ENCODE data around the gene HDDC3.

Gene HDDC3

DNA sequence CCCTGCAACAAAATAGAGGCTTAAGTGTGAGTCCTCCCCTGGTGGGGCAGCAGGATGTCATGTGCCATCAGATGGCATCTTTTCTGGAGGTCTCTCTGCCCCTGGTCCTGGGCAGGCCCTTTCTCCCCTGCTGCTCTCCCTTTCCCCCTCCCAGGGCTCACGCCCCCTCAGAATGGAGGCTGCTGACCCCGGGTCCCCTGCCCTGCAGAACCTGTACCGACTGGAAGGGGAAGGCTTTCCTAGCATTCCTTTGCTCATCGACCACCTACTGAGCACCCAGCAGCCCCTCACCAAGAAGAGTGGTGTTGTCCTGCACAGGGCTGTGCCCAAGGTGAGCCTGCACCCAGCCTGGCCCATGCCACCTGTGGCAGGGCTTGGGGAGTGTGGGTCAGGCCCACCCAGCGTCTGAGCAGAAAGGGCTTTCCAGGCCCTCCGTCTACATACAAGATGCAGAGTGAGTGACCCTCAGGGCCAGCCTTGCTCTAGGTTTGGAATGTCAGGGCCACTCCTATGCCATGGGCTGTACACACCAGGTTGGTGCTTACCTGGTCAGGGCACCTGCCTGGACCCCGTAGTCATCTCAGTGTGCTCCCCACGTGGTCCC lies 40.9 kb downstream of the HDDC3 start:
- DNase-seq (ENCODE audit: low spot score), result no peak

DNA sequence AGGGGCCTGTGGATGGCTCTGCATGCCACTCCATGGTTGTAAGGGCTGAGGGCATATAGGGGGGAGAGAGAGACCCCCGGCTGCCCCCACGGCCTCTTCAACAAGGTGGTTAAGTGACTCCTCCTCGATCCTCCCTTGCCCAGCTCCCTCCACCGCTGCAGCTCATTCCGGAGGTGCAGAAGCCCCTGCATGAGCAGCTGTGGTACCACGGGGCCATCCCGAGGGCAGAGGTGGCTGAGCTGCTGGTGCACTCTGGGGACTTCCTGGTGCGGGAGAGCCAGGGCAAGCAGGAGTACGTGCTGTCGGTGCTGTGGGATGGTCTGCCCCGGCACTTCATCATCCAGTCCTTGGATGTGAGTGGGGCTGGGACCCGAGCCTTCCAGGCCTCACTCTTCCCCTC lies 41.5 kb downstream of the HDDC3 start:
- DNase-seq (ENCODE audit: low spot score), result no peak

DNA sequence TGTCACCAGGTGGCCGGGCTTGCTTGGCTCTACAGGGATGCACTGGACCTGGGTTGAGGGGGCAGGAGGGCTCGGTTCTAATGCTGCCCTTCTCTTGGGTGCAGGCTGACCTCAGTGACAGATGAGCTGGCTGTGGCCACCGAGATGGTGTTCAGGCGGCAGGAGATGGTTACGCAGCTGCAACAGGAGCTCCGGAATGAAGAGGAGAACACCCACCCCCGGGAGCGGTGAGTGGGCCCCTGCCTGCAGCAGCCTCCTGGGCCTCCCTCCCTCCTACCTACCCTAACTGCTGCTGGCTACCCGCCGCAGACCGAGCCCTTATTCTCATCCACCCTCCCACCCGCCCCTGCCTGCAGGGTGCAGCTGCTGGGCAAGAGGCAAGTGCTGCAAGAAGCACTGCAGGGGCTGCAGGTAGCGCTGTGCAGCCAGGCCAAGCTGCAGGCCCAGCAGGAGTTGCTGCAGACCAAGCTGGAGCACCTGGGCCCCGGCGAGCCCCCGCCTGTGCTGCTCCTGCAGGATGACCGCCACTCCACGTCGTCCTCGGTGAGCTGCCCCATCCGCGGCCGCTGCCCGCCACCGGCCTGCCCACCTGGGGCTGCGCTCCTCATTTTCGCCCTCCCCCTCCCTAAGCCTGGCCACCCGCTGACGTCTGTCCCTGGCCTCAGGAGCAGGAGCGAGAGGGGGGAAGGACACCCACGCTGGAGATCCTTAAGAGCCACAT lies 42.5 kb downstream of the HDDC3 start:
- no peak for DNase-seq (ENCODE audit: low spot score)

DNA sequence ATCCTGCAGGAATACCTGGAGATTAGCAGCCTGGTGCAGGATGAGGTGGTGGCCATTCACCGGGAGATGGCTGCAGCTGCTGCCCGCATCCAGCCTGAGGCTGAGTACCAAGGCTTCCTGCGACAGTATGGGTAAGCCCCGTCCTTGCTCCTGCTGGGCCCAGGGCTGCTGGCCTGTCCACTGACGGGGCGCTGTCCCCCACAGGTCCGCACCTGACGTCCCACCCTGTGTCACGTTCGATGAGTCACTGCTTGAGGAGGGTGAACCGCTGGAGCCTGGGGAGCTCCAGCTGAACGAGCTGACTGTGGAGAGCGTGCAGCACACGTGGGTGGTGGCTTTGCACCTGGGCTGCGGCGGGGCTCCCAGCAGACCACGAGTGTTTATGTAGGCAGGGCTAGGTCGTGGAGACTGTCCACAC lies 43.0 kb downstream of the HDDC3 start:
- DNase-seq (ENCODE audit: low spot score), result no peak

DNA sequence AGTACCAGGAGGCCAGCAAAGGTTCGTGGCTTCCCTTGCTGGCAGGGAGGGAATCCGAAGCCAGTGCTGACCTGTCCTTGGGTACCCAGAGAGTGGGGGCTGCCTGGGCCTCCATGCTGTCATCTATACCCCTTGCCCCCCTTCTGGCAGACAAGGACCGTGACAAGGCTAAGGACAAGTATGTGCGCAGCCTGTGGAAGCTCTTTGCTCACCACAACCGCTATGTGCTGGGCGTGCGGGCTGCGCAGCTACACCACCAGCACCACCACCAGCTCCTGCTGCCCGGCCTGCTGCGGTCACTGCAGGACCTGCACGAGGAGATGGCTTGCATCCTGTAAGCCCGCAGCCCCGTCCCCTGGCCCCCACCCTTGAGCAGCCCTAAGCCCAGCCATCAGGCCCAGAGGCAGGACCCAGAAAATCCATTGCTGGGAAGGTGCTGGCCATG lies 45.3 kb downstream of the HDDC3 start:
- DNase-seq (ENCODE audit: low spot score), result no peak

DNA sequence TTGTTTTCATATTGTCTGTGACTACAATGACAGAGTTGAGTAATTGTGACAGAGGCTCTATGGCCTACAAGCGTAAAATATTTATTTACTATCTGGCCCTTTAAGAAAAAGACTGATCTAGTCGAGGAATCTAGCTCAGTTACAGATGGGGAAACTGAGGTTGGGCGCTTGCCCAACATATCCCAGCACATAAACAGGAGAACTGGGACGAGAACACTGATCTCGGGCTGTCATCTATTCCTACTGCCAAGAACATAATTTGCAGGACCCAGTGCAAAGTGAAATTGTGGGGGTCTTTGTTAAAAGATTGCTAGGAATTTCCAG lies 46.1 kb downstream of the HDDC3 start:
- no peak for DNase-seq (ENCODE audit: low spot score)

DNA sequence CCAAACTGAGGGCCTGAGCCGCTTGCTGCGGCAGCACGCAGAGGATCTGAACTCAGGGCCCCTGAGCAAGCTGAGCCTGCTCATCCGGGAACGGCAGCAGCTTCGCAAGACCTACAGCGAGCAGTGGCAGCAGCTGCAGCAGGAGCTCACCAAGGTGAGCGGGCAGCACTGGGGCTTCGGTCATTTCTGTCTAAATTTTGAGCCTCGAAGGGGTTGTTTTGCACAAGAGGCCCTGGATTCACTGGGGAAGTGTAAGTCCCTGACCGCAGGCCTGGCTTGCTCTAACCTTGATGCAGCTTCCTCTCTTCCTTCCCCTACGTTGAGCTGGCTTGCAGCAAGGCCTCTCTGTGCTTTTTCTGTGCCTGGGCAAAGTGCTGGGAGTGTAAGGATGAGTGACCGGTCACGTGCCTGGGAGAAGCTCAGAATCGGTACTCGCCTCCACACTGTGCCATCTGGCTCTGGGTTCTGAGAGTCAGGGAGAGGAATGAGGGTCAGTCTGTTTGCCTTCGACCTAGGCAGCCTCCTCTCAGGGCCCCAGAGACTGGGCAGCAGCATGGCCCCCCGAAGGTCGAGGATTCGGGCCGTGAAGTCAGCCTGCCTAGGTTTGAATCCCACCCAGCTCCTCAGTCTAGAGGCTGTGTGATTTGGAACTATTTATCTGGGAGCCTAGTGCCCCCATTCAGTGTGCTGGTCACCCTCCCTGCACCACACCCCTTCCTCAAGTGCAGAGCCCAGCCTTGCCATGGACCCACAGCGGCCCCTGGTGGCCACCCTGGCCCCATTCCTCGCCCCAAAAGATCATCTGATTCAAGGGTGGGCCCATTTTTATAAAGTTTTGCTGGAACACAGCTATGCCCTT lies 46.7 kb downstream of the HDDC3 start:
- peak; percentile 72 for DNase-seq (ENCODE audit: low spot score)

DNA sequence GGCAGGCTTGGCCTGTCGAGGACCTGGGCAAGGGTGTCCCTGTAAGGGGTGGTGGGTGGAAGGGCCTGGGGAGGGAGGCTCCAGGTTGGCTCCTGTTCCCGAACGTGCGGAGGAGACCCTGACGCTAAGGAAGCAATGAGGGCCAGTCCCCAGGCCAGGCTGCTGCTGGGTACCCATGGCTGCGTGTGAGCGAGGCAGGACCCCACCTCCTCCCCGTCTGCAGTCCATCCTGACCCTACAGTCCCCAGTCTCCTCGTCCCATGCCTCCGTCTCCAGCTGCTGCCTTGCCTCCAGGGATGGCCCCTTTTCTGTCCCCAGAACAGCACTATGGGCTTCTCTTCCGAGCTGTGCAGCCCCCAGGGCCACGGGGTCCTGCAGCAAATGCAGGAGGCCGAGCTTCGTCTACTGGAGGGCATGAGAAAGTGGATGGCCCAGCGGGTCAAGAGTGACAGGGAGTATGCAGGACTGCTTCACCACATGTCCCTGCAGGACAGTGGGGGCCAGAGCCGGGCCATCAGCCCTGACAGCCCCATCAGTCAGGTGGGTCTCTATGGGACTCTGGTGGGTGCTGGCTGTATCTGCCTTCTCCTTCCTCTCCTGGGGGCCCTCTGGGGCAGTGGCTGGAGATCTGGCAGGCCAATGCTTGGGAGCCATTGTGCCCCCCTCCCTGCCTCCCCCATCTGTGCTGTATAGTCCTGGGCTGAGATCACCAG lies 47.5 kb downstream of the HDDC3 start:
- DNase-seq (ENCODE audit: low spot score), result no peak

DNA sequence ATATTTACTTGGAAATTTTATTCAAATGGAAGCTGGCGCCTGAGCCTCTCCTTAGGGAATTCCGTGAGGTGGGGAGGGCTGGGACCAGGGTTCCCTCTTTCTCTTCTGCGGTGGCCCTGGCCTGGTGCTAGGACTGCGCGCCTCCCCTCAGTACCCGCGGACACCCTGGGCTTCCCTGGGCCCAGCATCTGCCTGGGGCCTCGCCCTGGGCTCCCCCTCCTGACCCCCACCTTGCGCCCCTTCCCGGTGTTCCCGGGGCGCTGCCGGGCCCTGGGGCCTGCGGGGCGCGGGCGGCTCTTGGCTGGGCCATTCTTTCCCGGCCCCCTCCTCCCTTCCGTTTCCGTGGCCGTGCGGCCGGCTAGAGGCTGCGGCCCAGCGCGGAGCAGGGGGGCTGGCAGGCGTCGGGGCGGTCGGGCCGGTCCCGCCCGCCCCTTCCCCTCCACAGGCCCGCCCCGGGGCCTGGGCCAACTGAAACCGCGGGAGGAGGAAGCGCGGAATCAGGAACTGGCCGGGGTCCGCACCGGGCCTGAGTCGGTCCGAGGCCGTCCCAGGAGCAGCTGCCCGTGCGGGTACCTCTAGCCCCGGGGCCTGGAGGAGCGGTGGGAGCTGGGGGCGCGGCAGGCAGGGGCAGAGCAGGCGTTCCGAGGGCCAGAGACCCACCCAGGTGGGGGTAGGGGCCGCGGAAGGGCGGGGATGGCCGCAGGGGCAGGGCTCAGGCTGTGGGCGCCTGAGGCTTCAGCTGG lies 48.2 kb downstream of the HDDC3 start, which contains the start of gene FES:
Gene FES (plus strand): TSS at position 529 of the 743 bp plus-strand sequence. CDS start 542 bp downstream, outside the sequence.
- no peak for DNase-seq (ENCODE audit: low spot score)

DNA sequence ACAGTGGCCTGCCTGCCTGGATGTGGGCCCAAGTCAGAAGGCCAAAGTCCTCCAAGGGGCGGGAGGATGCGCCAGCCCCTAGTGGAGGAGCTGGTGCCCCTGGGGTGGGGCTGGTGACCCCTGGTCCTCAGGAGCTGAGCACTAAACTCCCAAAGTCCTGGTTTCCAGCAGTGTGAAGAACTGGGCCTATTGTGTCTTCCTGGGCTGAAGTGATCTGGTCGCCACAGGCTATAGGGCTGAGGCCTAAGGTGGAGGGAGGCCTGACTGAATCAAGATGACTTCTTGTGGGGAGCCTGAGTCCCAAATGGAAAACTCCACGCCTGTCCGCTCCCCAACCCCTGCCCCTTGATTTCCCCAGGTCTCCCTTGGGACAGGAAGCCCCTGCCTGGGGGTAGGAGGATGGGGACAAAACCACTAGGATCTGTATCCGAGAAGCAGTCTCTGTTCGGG lies 48.8 kb downstream of the HDDC3 start:
- DNase-seq (ENCODE audit: low spot score), result no peak

DNA sequence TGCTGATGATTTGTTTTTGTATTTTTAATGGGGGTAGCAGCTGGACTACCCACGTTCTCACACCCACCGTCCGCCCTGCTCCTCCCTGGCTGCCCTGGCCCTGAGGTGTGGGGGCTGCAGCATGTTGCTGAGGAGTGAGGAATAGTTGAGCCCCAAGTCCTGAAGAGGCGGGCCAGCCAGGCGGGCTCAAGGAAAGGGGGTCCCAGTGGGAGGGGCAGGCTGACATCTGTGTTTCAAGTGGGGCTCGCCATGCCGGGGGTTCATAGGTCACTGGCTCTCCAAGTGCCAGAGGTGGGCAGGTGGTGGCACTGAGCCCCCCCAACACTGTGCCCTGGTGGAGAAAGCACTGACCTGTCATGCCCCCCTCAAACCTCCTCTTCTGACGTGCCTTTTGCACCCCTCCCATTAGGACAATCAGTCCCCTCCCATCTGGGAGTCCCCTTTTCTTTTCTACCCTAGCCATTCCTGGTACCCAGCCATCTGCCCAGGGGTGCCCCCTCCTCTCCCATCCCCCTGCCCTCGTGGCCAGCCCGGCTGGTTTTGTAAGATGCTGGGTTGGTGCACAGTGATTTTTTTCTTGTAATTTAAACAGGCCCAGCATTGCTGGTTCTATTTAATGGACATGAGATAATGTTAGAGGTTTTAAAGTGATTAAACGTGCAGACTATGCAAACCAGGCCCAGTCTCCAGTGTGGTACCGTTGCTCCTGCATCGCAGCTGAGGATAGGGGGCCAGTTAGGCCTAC lies 49.4 kb downstream of the HDDC3 start:
- DNase-seq (ENCODE audit: low spot score), result no peak

DNA sequence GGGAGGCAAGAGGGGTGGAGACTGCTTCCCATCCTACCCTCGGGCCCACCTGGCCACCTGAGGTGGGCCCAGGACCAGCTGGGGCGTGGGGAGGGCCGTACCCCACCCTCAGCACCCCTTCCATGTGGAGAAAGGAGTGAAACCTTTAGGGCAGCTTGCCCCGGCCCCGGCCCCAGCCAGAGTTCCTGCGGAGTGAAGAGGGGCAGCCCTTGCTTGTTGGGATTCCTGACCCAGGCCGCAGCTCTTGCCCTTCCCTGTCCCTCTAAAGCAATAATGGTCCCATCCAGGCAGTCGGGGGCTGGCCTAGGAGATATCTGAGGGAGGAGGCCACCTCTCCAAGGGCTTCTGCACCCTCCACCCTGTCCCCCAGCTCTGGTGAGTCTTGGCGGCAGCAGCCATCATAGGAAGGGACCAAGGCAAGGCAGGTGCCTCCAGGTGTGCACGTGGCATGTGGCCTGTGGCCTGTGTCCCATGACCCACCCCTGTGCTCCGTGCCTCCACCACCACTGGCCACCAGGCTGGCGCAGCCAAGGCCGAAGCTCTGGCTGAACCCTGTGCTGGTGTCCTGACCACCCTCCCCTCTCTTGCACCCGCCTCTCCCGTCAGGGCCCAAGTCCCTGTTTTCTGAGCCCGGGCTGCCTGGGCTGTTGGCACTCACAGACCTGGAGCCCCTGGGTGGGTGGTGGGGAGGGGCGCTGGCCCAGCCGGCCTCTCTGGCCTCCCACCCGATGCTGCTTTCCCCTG lies 50.2 kb downstream of the HDDC3 start:
- no peak for DNase-seq (ENCODE audit: low spot score)

DNA sequence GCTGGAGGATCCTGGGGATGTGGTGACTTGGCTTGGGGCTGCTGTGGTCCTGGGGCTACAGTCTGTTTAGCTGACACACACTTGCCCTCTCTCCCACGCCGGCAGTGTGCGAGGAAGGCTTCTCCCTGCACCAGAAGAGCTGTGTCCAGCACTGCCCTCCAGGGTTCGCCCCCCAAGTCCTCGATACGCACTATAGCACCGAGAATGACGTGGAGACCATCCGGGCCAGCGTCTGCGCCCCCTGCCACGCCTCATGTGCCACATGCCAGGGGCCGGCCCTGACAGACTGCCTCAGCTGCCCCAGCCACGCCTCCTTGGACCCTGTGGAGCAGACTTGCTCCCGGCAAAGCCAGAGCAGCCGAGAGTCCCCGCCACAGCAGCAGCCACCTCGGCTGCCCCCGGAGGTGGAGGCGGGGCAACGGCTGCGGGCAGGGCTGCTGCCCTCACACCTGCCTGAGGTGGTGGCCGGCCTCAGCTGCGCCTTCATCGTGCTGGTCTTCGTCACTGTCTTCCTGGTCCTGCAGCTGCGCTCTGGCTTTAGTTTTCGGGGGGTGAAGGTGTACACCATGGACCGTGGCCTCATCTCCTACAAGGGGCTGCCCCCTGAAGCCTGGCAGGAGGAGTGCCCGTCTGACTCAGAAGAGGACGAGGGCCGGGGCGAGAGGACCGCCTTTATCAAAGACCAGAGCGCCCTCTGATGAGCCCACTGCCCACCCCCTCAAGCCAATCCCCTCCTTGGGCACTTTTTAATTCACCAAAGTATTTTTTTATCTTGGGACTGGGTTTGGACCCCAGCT lies 51.0 kb downstream of the HDDC3 start:
- no peak for DNase-seq (ENCODE audit: low spot score)

DNA sequence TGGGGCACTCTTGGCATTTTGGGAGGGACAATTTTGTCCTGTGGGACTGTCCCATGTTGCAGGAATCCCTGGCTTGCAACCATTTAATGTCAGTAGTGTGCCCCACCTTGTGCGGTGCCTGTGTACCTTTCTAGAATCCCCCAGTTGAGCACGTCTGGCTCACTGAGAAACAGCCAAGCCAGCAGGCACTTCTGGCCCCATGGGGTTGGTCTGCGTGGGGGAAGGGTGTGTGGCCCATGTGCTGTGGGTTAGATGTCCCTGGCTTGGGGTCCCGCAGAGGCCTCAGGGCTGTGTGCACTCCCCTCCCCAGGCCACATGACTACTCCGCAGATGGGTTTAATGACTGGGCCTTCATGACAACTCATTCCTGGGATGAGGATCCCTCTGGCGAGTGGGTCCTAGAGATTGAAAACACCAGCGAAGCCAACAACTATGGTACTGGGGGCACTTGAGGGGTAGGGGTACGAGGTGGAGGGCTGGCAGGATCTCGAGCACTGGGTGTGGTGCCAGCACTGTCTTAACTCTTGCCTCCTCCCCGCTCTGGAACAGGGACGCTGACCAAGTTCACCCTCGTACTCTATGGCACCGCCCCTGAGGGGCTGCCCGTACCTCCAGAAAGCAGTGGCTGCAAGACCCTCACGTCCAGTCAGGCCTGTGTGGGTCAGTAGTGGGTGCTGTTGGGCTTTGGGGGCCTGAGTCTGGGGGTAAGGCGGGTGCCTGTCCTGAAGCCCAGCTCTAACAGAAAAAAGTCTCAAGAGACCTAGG lies 51.8 kb downstream of the HDDC3 start:
- DNase-seq (ENCODE audit: low spot score), result no peak

All from CD4-positive, alpha-beta T cell treated with Interleukin-6 at 100 ng/mL for 8 hours (primary cell).